GM10847 (cell line): ENCODE results near the gene PRMT1.

Experiments
- POLR2A ChIP-seq: IDR thresholded peaks from 2 replicates; pipeline ENCODE4 v1.6.1; 2011; ENCODE audit not compliant: insufficient read length; ENCODE audit errors: extremely low read depth

PRMT1 gene

DNA sequence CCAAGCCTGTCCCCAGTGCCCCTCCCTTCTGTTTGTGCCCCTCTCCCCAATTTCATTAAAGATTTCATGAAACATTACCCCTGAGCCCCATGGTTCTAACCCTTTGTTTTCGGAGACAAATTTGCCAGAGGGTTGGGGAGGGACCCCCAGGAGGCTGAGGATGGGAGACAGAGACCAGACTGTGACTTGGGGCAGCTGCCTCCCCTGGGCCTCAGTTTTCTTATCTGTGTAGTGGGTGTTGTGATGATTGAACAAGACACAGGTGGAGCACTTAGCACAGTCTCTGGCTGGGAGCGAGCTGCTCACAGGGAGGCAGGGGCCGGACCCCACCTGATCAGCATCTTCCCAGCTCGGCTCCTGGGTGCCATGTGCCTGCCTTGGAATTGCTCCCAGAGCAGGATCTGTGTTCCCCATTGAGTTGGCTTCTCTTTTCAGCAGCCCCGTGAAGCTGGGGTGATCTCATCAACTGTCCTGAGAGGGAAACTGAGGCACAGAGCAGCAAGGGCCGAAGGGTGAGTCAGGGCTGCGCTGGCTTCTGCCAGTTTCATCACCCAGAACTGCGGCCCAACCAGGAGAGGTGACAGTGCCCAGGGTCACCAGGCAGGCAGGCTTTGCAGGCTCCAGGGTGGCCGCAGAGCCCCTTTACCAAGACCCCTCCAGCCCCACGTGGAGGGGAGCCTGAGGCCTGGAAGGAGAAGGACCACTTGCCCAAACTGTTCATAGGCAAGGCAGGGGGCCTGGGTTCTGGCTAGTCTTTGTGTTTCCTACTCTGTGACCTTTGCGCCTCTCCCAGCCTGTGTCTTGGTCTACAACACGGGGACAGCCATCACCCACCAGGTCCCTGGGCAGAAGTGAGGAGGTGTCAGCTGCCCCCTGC lies 18.3 kb upstream of the PRMT1 start:
- peak; percentile 8 for TF ChIP-seq POLR2A

DNA sequence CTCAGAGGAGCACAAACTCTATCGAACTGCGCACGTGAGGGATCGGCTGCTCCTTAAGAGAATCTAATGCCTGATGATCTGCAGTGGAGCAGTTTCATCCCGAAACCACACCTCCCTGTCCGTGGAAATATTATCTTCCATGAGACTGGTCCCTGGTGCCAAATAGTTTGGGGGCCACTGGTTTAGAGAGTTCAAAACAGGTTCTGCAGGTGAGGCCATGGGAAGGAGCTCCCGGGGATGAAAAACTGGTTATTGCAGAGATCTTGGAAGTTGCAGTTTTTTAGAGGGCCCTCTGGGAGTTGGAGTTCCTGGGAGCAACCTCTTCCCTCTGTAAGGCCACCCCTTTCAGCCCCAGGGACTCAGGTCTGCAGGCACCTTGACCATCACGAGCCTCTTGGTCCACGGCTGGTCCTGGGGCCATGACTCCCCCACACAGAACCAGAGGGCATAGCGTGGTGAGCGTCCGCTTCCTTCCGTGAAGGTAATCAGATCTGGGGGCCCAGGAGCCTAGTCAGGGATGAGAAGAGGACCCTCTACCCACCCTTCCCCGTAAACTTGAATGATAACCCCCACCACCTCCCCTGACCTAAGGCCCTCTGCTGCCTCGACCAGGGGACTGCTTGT lies 16.6 kb upstream of the PRMT1 start:
- no peak for TF ChIP-seq POLR2A

DNA sequence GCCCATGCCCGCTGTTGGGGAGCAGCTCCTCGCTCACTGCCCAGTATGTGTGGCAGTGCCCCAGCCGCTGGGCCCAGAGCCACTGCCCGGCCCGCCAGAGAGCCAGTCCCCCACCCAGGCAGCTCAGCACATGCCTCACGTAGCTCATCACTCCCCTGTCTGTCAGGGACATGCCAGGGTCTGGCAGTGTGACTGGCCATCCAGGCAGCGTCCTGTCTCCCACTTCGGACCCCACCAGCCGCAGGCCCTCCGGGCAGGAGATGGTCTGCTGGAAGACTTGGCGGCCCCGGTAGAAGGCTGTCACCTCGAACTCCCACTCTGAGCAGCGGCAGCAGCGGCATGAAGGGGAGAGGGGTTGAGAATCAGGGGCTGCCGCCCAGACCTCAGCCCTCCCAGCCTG lies 15.1 kb upstream of the PRMT1 start:
- TF ChIP-seq POLR2A: no peak

DNA sequence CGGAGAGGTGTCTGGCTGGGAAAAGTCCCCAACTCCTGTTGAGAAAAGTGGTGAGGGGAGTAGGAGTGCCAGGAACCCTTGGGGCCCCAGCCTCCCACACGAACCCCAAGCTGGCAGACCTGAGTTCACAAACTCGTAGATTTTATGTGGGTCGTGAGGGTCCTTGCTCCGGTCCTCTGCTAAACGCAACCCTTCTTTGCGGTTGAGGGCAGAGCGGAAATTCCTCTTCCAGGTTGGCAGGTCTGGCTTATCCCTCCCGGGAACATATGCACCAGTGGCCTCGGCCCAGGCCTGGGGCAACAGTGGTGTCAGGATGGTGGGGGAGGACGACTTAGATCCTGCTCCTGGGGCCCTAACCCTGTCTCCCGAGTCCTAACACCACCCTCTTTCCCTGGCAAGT lies 13.8 kb upstream of the PRMT1 start:
- TF ChIP-seq POLR2A: no peak

DNA sequence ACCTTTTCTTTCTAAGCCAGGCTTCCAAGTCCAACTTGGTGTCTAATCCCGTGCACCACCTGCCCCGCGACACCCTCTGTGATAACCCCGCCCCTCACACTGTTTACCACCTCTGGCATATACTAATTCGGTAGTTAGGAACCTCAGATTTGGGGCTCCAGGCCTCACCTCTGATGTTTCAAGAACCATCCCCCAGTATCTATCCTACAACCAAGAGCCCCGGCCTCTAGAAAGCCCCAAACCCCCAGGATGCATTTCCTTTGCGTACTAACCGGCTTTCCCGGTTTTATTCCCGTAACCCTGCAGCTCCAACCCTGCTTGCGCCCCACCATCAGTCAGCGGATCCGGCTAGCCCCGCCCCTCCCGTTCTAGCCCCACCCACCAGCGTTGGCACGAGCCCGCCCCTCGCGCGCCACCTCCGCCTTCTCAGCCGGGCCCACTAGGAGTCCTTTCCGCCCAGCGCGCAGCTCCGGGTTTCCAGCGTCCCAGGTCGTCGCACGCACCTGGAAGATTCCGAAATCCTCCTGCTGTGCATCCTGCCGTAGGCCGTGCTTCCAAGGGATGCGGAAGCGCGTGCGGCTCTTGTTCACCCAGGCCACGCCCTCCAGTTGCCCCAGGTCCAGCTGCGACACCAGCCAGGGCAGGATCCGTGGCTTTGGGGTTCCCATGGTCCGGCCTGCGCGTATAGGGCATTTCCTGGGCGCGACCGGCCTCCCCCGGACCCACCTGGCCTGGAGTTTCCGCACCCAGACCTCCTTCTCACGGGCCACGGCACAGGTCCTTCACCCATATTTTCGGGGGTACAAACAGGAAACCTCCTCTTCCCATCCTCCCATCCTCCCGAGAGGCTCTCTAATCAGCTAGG lies 12.7 kb upstream of the PRMT1 start:
- TF ChIP-seq POLR2A: peak; percentile 57

DNA sequence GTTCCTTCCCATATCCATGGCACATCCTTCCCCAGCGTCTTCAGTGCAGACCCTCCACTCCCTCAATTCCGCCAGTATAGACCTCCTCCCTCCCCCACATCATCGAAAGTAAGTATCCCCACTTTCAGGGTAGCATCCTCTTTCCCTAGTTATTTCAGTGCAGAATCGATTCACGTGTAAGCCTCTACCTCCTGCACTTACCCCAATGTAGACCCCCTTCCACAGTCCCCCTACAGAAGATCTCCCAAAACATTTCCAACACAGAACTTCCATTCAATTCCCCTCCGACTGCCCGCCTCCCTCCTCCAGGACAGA lies 12.1 kb upstream of the PRMT1 start:
- no peak for TF ChIP-seq POLR2A

DNA sequence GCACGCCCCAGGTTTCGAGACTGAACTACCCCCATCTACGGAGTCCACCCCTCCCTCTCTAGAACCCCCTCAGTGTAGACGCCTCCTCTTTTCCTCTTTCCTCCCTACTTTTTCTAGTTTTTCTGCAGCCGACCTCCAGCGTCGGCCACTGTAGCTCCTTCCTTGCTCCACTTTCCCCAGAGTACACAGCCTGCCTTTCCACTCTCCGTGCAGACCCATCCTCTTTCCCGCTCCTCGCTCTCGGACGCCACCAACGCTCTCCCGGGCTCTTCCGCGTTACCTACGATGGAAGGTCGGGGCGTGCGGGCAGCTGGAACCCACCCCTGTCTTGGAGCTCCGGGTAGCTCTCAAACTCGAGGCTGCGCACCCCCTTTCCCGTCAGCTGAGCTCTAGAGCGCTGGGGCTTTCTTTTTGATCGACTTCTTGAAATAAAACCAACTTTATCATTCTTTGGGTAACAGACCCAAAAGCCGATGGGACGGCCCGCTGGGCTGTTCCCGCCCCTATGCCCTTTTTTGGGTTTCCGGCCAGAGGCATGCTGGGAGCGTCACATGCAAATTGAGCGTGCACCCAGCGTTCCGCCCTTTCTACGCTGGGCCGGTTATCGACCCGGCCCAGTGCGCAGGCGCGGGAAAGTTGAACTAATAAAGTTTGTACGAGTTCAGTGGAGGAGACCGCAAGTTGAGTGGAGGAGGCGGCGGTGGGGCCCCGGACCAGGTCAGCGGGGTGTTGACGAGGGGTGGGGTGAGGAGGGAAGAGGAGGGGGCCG lies 11.5 kb upstream of the PRMT1 start, which contains the start of the genes BCL2L12 and IRF3:
BCL2L12 (plus strand) TSS at position 583 of the 769 bp plus-strand sequence. CDS start 760 bp downstream, outside the sequence.
IRF3 (minus strand) TSS at position 507 of the 769 bp plus-strand sequence. CDS start 1,019 bp downstream, outside the sequence.
- no peak for TF ChIP-seq POLR2A

DNA sequence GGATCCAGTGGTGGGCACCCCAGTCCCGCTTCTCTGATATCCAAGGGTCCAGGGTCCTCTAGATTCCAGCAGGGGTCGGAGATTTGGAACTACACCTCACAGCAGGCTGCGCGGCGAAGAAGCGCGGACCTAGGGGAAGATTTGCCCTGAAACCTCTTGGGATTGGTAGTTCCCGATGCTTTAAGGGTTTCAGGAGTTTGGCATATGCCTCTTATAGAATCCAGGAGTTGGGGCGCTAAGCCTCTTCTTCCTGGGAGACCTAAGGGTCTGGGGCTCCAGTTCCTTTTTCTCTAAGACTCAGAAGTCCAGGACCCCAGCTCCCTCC lies 11.0 kb upstream of the PRMT1 start:
- TF ChIP-seq POLR2A: no peak

DNA sequence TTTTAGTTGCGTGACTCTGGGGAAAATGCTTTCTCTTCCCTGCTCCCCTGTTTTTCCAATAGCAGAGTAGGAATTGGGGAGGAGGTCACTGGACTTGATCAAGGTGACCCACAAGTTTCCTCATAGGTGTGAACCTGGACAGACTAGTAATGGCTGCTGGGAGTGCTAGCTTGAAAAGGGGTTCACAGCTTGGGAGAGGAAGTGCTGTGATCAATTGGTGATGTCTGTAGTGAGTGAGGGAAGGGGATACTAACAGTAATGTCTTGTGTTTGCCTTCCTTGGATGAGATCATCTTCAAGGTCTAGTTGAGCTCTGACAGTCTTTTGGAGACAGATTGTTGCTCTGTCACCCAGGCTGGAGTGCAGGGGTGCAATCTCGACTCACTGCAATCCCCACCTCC lies 9.6 kb upstream of the PRMT1 start:
- no peak for TF ChIP-seq POLR2A

DNA sequence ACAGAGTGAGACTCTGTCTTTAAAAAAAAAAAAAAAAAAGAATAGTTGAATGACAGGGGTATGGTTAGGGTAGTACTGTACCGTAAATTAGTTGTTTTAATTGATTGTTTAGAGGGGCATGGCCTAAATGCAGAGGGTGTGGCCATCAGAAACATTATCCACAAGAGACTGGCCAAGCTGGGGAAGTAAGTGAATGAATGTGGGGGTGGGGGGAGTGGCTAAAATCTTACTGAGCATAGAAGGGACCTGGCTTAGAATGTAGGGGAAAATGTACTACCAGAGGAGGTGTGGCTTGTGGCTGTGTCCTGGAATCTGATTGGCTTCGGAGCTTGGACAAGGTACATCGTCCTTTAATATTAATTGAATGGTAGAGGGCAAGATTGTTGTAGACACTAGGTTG lies 7.6 kb upstream of the PRMT1 start:
- TF ChIP-seq POLR2A: no peak

DNA sequence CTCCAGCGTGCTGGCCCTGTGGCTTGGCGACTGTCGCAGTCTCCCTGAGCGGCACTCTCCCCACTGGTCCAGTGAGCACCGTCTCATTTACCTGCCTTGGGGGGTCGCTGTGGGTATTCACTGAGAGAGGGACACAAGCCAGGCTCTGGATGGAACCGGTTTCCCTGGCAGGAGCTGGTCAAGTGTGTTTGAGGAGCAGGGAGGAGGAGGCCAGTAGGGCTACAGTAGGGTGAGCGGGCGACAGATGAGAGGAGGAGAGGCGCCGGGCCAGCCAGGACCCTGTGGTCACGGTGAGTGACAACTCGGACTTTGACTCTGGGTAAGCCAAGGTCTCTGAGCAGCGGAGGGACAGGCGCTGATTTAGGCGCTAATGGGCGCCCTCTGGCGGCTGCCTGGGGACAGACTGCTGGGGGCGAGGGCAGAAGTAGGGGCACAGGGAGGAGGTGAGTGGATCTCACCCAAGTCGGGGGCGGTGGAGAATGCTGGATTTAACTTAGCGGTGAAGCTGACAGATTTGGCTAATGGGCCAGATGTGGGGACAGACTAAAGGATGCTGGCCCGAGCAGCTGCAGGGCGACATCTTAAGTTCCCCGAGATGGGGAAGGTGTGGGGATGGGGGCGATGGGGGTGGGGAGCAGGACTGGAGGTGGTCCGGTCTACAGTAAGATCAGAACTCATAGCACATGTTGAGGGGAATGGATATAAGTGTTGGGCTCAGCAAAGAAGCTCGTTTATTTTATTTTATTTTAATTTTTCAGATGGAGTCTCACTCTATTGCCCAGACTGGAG lies 4.7 kb upstream of the PRMT1 start:
- TF ChIP-seq POLR2A: no peak

DNA sequence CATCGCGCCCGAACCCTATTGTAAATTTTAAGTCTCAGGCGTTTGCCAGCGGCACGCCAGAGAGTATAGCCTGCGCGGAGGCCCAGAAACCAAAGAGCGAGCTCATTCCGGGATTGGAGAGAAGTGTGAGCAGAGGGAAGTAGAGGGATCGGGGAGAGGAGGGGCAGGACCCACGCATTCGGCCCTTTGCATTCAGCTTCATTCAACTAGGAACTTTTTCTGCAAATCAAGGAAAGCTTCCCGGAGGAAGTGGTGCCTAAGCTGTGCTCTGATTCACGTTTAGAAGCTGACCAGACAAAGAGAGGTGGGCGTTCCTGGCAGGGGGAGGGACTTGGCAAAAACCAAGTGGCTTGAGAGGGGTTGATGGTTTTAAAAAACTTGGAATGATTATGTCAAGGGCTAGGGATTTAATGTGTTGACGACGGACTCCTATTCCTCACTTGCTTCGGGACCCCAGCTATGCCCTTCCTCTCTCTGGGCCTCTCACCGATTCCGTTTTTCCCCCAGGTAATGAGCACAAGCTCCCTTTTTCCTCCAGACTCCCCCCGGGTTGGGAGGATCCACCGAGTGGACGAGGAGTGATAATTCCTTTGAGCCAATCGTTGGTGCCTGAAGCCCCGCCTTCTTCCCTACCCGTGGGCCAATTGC lies 811 bp upstream of the PRMT1 start:
- peak; percentile 82 for TF ChIP-seq POLR2A

DNA sequence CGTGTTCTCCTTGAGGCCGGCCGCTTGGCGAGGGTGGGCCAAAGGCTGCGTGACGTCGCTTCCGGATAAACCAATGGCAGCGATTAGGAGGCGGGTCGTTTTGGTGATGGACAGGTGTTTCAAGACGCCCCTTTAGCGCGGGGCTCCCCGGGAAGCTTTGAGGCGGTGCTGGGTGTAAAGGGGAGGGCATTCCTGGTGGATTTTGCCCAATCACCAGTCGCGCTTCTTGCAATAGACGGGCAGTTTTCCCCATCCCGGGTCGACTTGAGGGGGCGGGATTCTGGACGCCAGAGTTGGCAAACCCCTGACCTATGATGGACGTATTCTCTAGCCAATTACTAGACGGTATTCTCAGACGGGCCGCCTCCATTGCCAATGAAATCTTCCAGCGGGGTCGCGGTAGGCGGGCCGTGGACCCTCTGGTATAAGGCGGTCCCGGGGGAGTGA lies 264 bp upstream of the PRMT1 start:
- no peak for TF ChIP-seq POLR2A
